Smooth muscle cell (in vitro differentiated cells): ENCODE results near the gene RNF4. TPM values are rescaled to one million over a fixed set of nuclear protein-coding genes. Genes with fewer than 3 reads are reported as not detected.
A peak's percentile ranks its signal among the peaks of the same experiment; 100 is the strongest.
"Not testable (repeated sequence)": the region's sequence is repeated elsewhere in the genome, so short reads cannot be mapped to it uniquely, and the experiment has no call there.

Experiments used
- DNase-seq: peaks from one replicate; lab custom pipeline; 2025; ENCODE audit not compliant: unreplicated experiment; lab: John Stamatoyannopoulos, UW
- H2AFZ ChIP-seq: fragments of 200-600 bp; sonication (generic); 2 replicates; pipeline ENCODE4 v1.6.0; 2016; ENCODE audit warnings: antibody characterized with exemption, low read depth, mild to moderate bottlenecking
- H3F3A ChIP-seq: fragments of 200-600 bp; sonication (generic); 2 replicates; pipeline ENCODE4 v1.6.0; 2017; ENCODE audit warnings: antibody characterized with exemption, low read depth
- H3K27ac ChIP-seq: fragments of 200-600 bp; sonication (generic); 2 replicates; pipeline ENCODE4 v1.5.1; 2016; ENCODE audit warnings: low read depth, mild to moderate bottlenecking
- H3K27me3 ChIP-seq: fragments of 200-600 bp; sonication (generic); 2 replicates; pipeline ENCODE4 v1.6.1; 2016; ENCODE audit warnings: low read depth, mild to moderate bottlenecking
- H3K36me3 ChIP-seq: fragments of 200-600 bp; sonication (generic); 2 replicates; pipeline ENCODE4 v1.5.1; 2016; ENCODE audit warnings: low read depth
- H3K4me1 ChIP-seq: fragments of 200-600 bp; sonication (generic); 2 replicates; pipeline ENCODE4 v1.5.1; 2016; ENCODE audit warnings: low read depth
- H3K4me2 ChIP-seq: fragments of 200-600 bp; sonication (generic); 2 replicates; pipeline ENCODE4 v1.6.0; 2016; ENCODE audit warnings: mild to moderate bottlenecking
- H3K4me3 ChIP-seq: fragments of 200-600 bp; sonication (generic); 2 replicates; pipeline ENCODE4 v1.5.1; 2016; ENCODE audit warnings: mild to moderate bottlenecking
- H3K79me2 ChIP-seq: fragments of 200-600 bp; sonication (generic); 2 replicates; pipeline ENCODE4 v1.6.0; 2016; ENCODE audit warnings: low read depth, mild to moderate bottlenecking
- H3K9ac ChIP-seq: fragments of 200-600 bp; sonication (generic); 2 replicates; pipeline ENCODE4 v1.6.0; 2016; ENCODE audit warnings: low read depth
- H3K9me3 ChIP-seq: fragments of 200-600 bp; sonication (generic); replicated peaks from 2 replicates; pipeline ENCODE4 v1.5.1; 2016; ENCODE audit warnings: low read depth
- H4K20me1 ChIP-seq: fragments of 200-600 bp; sonication (generic); 2 replicates; pipeline ENCODE4 v1.6.0; 2016; ENCODE audit warnings: low read depth
- WGBS: methylation state at CpG from one replicate; pipeline ENCODE4 v1.1.7; 2016; ENCODE audit warnings: low lambda C conversion rate; 5-methylcytosine and 5-hydroxymethylcytosine counted together
- polyA plus RNA-seq: library from polyadenylated mRNA; unstranded; fragments of >200 nt; fragmentation: Nextera tagmentation; extraction: Ambion mirVana; gene quantifications from 2 replicates; pipeline ENCODE4 v1.2.1, GENCODE V29; 2016
- total RNA-seq: library from RNA; depleted of rRNA; stranded (reverse); fragments of >200 nt; gene quantifications from 2 replicates; pipeline ENCODE4 v1.2.3, GENCODE V29; 2014
- TF ChIP-seq, protein P1 (sequence below): fragments of 200-600 bp; sonication (generic); IDR thresholded peaks from 2 replicates; pipeline ENCODE4 v1.5.1; 2017; ENCODE audit warnings: borderline replicate concordance, mild to moderate bottlenecking, antibody characterized with exemption; ENCODE audit not compliant: insufficient read depth, poor library complexity, severe bottlenecking

RNF4 gene
- total and polyA plus RNA-seq, 2 experiments from 2014 or later, result 47.3 to 47.8 TPM

DNA sequence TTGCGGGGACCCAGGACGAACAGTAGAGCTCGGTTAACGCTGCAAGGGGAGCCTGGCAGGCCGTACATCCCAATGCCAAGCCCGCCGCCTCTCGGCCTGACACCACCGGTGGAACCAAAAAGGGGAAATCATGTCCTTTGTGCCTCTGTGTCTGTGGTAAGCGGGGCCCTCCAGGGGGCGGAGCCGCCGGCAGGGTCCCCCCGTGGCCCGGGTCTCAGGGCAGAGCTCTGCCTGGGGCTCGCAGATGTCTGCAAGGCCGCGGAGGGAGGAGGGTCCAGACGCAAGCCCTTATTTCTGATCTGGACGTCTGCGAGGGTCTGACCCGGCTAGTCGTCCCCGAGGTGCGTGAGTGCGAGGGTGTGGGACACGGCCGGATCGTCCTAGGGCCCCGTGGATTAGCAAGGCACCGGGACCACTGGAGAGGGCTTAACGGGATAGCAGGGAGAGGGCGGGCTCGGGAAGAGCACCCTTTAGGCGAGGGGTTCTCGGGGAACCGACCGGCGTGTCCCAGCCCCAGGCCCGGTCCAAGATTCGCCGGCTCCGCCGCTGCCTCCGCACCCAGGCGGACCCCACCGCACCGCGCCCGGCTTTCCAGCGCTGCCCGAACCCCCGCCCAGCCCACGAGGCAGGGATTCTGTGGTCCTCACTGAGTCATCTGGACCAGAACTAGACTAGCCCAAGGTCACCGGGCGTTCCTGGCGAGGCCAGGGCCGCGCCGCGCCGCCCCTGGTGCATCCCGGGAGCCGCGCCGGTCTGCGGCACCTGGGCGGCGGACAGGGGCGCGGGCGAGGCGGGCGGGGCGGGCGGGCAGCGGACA is 66.7 kb downstream of the RNF4 start:
- Histone ChIP-seq H3K79me2 (peaks cover 36% of the 10 kb centered on the region), H3K4me3 (peak overlapping the region; percentile 89), H3K4me1 (peaks cover 8% of the 10 kb centered on the region), H3K9ac (peak overlapping the region; percentile 94), H4K20me1 (peaks cover 34% of the 10 kb centered on the region), H2AFZ (no peak overlapping the region), H3K4me2 (peak overlapping the region; percentile 96), H3K9me3 (no peaks in the 10 kb centered on the region), H3K36me3 (no peaks in the 10 kb centered on the region), H3K27ac (peak overlapping the region; percentile 82), H3F3A (no peaks in the 10 kb centered on the region), H3K27me3 (no peaks in the 10 kb centered on the region)
- DNase-seq, result peak; percentile 81
- TF ChIP-seq, protein P1, sequence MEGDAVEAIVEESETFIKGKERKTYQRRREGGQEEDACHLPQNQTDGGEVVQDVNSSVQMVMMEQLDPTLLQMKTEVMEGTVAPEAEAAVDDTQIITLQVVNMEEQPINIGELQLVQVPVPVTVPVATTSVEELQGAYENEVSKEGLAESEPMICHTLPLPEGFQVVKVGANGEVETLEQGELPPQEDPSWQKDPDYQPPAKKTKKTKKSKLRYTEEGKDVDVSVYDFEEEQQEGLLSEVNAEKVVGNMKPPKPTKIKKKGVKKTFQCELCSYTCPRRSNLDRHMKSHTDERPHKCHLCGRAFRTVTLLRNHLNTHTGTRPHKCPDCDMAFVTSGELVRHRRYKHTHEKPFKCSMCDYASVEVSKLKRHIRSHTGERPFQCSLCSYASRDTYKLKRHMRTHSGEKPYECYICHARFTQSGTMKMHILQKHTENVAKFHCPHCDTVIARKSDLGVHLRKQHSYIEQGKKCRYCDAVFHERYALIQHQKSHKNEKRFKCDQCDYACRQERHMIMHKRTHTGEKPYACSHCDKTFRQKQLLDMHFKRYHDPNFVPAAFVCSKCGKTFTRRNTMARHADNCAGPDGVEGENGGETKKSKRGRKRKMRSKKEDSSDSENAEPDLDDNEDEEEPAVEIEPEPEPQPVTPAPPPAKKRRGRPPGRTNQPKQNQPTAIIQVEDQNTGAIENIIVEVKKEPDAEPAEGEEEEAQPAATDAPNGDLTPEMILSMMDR, result no peak
- WGBS, result 1% methylated on average over 64 of the region's 77 CpGs

DNA sequence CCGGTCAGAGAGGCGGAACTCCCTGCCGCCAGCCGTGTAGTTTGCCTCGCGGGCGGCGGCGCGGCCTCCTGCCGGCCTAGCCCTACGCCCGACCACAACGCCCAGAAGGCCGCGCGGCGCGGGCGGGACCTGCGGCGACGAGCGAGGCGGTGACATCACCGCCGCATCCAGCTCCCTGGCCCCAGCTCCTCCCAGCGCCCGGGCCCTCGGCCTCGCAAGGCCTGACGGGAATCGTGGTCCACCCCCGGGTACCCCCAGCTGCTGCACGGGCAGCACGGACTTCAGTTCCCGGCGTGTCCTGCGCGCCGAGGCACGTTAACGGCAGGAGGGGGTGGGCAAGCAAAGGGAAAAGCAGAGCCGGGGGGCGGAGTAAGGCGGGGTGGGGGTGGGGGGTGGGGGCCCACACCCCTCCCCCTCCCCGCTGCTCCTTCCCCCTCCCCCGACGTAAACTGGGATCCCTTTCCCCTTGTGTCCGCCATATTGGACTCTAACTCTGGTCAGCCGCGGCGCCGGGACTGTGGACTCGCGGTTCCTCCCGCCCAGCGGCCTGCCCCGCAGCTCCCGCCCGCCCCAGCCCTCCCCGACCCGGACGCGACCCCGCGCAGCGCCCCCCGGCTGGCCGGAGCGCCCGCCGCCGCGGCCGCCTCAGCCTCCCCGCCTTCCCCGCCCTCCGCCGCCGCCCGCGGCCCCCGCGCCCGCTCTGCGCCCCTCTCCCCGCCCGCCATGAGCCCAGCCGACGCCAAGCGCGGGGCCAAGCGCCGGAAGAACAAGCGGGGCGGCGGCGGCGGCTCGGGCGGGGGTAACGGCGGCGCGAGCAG is 67.5 kb downstream of the RNF4 start, which contains the start of gene FAM193A:
FAM193A (plus strand) TSS at position 455 of the 818 bp plus-strand sequence; CDS start at position 724, 269 bp downstream.
- H3K27me3 ChIP-seq, result no peaks in the 10 kb centered on the region
- DNase-seq, result peak; percentile 92
- peaks cover 8% of the 10 kb centered on the region for H3K4me1 ChIP-seq
- peak within 1 kb of the TSS; percentile 89 for H3K4me3 ChIP-seq
- no peaks in the 10 kb centered on the region for H3F3A ChIP-seq
- TF ChIP-seq, protein P1, result no peak
- no peaks in the 10 kb centered on the region for H3K36me3 ChIP-seq
- peaks cover 42% of the 10 kb centered on the region for H4K20me1 ChIP-seq
- 0% methylated on average over 12 of the region's 106 CpGs for WGBS
- H3K9me3 ChIP-seq, result no peaks in the 10 kb centered on the region
- H3K9ac ChIP-seq, result peak within 1 kb of the TSS; percentile 94
- H3K4me2 ChIP-seq, result peak within 1 kb of the TSS; percentile 96
- peak within 1 kb of the TSS; percentile 82 for H3K27ac ChIP-seq
- no peak within 1 kb of the TSS for H2AFZ ChIP-seq
- H3K79me2 ChIP-seq, result peaks cover 44% of the 10 kb centered on the region

DNA sequence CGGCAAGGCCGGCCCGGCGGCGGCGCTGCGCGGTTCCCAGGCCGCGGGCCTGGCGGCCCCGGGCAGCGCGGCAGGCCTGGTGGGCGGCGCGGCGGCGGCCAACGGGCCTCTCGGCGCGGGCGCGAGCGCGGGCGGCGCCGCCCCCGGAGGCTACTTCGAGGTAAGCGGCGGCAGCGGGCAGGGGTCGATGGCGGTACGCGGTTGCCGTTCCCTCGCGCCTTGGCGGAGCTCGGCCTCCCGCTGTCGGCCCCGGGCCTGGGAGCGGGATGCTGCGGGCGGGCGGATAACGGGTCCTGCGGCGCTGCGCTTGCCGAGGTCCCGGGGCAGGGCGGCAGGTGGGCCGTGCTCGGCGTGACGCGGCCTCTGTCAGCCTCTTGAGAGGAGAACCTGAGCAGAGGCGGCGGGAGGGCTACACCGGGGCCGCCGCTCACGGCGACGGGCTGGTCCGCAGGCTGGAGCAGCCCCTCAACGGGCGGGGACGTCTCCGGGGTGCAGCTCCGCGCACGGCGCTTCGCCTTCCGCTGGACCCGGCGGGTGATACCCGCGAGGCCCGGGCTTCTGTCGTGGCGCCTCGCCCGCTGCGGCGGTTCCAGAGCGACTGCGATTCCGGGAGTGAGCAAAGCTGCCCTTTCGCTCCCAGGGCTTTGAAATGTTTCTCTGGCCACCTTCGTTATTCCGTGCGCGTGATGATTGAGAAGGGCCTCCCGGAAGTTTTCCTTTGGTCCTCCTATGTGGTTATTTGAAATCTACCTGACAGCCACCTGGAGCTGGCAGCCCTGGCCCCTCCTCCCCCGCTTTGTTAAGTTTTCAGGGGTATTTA is 68.3 kb downstream of the RNF4 start:
- no peak overlapping the region for H2AFZ ChIP-seq
- H3F3A ChIP-seq, result no peaks in the 10 kb centered on the region
- H3K79me2 ChIP-seq, result peaks cover 53% of the 10 kb centered on the region
- no peaks in the 10 kb centered on the region for H3K36me3 ChIP-seq
- no peaks in the 10 kb centered on the region for H3K9me3 ChIP-seq
- peak overlapping the region; percentile 89 for H3K4me3 ChIP-seq
- H3K27me3 ChIP-seq, result no peaks in the 10 kb centered on the region
- DNase-seq, result no peak
- peaks cover 8% of the 10 kb centered on the region for H3K4me1 ChIP-seq
- under 1% methylated on average over 71 of the region's 103 CpGs for WGBS
- H4K20me1 ChIP-seq, result peaks cover 50% of the 10 kb centered on the region
- peak overlapping the region; percentile 91 for H3K4me2 ChIP-seq
- peak overlapping the region; percentile 67 for H3K27ac ChIP-seq
- TF ChIP-seq, protein P1, result no peak
- H3K9ac ChIP-seq, result peak overlapping the region; percentile 78

DNA sequence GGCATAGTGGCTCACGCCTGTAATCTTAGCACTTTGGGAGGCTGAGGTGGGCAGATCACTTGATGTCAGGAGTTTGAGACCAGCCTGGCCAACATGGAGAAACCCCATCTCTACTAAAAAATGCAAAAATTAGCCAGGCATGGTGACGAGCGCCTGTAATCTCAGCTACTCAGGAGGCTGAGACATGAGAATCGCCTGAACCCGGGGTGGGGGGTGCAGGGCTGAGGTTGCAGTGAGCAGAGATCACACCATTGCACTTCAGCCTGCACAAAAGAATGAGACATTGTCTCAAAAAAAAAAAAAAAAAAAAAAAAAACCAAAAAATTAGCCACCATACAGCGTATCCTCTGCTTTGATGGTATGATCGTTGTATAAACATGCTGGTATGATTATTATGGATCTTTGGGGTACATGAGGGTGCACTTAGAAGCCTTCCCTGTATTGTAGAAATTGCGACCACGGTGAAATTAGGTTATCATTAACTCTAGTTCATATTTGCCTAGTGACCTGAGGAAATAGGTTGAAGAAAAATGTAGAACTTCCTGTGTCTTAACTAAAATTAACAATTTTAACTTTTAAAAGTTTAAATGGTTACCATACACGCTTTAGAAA is 74.8 kb downstream of the RNF4 start:
- not testable (repeated sequence) for H3K9me3 ChIP-seq, H3K27me3 ChIP-seq, H3K27ac ChIP-seq, H3K9ac ChIP-seq, H3K4me2 ChIP-seq, H3F3A ChIP-seq, H2AFZ ChIP-seq, H3K36me3 ChIP-seq, H3K4me3 ChIP-seq, DNase-seq, H3K4me1 ChIP-seq
- WGBS, result 98% methylated on average over 10 of the region's 10 CpGs
- Histone ChIP-seq H3K79me2 (peaks cover 100% of the 10 kb centered on the region), H4K20me1 (peaks cover 100% of the 10 kb centered on the region)
